ENCODE results near the gene HYLS1. TPM values are rescaled to one million over a fixed set of nuclear protein-coding genes. Genes with fewer than 3 reads are reported as not detected.

HYLS1 gene
- total and polyA plus RNA-seq, 4 experiments from 2014 or later = 8.1 to 9.6 (median 8.6) TPM

- intact Hi-C loops (cut with micrococcal nuclease) = no loop called here
- ChIA-PET CTCF (ENCODE audit: partially characterized antibody) (interaction anchor here (1.2 to 1.9 kb wide), 3 partner anchors 21 to 275 kb away, joined by 3 to 9 read pairs (median 5); no protein-coding TSS in a partner anchor), POLR2A (ENCODE audit: partially characterized antibody) (no interaction called here)
- H3K4me1 Mint-ChIP-seq = peaks cover 0 to 3% (median 1%) of the 10 kb centered on the region in 4 donors
- H3K9me3 Mint-ChIP-seq = no peaks in the 10 kb centered on the region
- H3K27me3 Mint-ChIP-seq = peaks cover 14 to 34% of the 10 kb centered on the region in 2 donors
- no peak overlapping the region for H3K27ac Mint-ChIP-seq
- H3K27me3 ChIP-seq (ENCODE audit: insufficient read depth, low read length) = no peaks in the 10 kb centered on the region
- DNase-seq = no peak
- H3K27ac ChIP-seq (ENCODE audit: low read depth, low read length) = no peak overlapping the region
- H3K4me3 ChIP-seq (ENCODE audit: low read length in 2 of 2) = no peak overlapping the region
- H3K9me3 ChIP-seq (ENCODE audit: control insufficient read depth in 1 of 2, low read length in 2 of 2) = no peaks in the 10 kb centered on the region
- no peaks in the 10 kb centered on the region for H3K36me3 Mint-ChIP-seq
- no peak overlapping the region for H3K4me3 Mint-ChIP-seq
- H3K4me1 ChIP-seq (ENCODE audit: insufficient read depth, low read length) = no peaks in the 10 kb centered on the region
- no peaks in the 10 kb centered on the region for H3K36me3 ChIP-seq (ENCODE audit: insufficient read depth, low read length)
Measured at GRCh38 chr11:125918140-125918840, 30.8 kb downstream of the HYLS1 start.

- Mint-ChIP-seq H3K27me3 (peaks cover 14 to 30% of the 10 kb centered on the region in 2 donors), H3K36me3 (no peaks in the 10 kb centered on the region), H3K4me3 (no peak overlapping the region), H3K9me3 (no peaks in the 10 kb centered on the region), H3K27ac (no peak overlapping the region), H3K4me1 (peaks cover 0 to 3% (median 1%) of the 10 kb centered on the region in 4 donors)
- H3K4me1 ChIP-seq (ENCODE audit: insufficient read depth, low read length) = no peaks in the 10 kb centered on the region
- H3K9me3 ChIP-seq (ENCODE audit: control insufficient read depth in 1 of 2, low read length in 2 of 2) = no peaks in the 10 kb centered on the region
- DNase-seq = no peak
- no peaks in the 10 kb centered on the region for H3K36me3 ChIP-seq (ENCODE audit: insufficient read depth, low read length)
- ChIA-PET CTCF (ENCODE audit: partially characterized antibody) (interaction anchor here (0.8 to 5.6 kb wide), 5 partner anchors 17 to 283 kb away, joined by 3 to 81 read pairs (median 3); partner anchors contain the start of gene HYLS1), POLR2A (ENCODE audit: partially characterized antibody) (no interaction called here)
- no peak overlapping the region for H3K27ac ChIP-seq (ENCODE audit: low read depth, low read length)
- intact Hi-C loops (cut with micrococcal nuclease) = no loop called here
- H3K27me3 ChIP-seq (ENCODE audit: insufficient read depth, low read length) = no peaks in the 10 kb centered on the region
- no peak overlapping the region for H3K4me3 ChIP-seq (ENCODE audit: low read length in 2 of 2)
Measured at GRCh38 chr11:125921042-125921441, 33.6 kb downstream of the HYLS1 start.

- Histone ChIP-seq H3K27ac (ENCODE audit: low read depth, low read length) (no peak overlapping the region), H3K36me3 (ENCODE audit: insufficient read depth, low read length) (no peaks in the 10 kb centered on the region), H3K4me1 (ENCODE audit: insufficient read depth, low read length) (no peaks in the 10 kb centered on the region), H3K9me3 (ENCODE audit: control insufficient read depth in 1 of 2, low read length in 2 of 2) (no peaks in the 10 kb centered on the region), H3K4me3 (ENCODE audit: low read length in 2 of 2) (no peak overlapping the region), H3K27me3 (ENCODE audit: insufficient read depth, low read length) (no peaks in the 10 kb centered on the region)
- DNase-seq = no peak
- Mint-ChIP-seq H3K27me3 (peaks cover 15 to 25% of the 10 kb centered on the region in 2 donors), H3K4me3 (no peak overlapping the region), H3K4me1 (peaks cover 0 to 3% (median 1%) of the 10 kb centered on the region in 4 donors), H3K27ac (no peak overlapping the region), H3K9me3 (no peaks in the 10 kb centered on the region), H3K36me3 (no peaks in the 10 kb centered on the region)
- POLR2A ChIA-PET (ENCODE audit: partially characterized antibody) = no interaction called here
- CTCF ChIA-PET (ENCODE audit: partially characterized antibody) = interaction anchor here (1.1 to 5.6 kb wide), 7 partner anchors 8 to 282 kb away, joined by 3 to 81 read pairs (median 4); no protein-coding TSS in a partner anchor
- intact Hi-C loops (cut with micrococcal nuclease) = no loop called here
Measured at GRCh38 chr11:125922156-125922555, 34.7 kb downstream of the HYLS1 start.

GRCh38 chr11:125923012-125923579 is 35.6 kb downstream of the HYLS1 start:
- Histone ChIP-seq H3K27ac (ENCODE audit: low read depth, low read length) (no peak overlapping the region), H3K9me3 (ENCODE audit: control insufficient read depth in 1 of 2, low read length in 2 of 2) (no peaks in the 10 kb centered on the region), H3K4me3 (ENCODE audit: low read length in 2 of 2) (no peak overlapping the region), H3K4me1 (ENCODE audit: insufficient read depth, low read length) (no peaks in the 10 kb centered on the region), H3K36me3 (ENCODE audit: insufficient read depth, low read length) (no peaks in the 10 kb centered on the region), H3K27me3 (ENCODE audit: insufficient read depth, low read length) (no peaks in the 10 kb centered on the region)
- Mint-ChIP-seq H3K4me1 (peaks cover 0 to 3% (median 1%) of the 10 kb centered on the region in 4 donors), H3K4me3 (no peak overlapping the region), H3K27me3 (peaks cover 15 to 22% of the 10 kb centered on the region in 2 donors), H3K9me3 (no peaks in the 10 kb centered on the region), H3K36me3 (no peaks in the 10 kb centered on the region), H3K27ac (no peak overlapping the region)
- DNase-seq = peak; percentile 47 to 57 (median 52)
- intact Hi-C loops (cut with micrococcal nuclease) = no loop called here
- ChIA-PET POLR2A (ENCODE audit: partially characterized antibody) (interaction anchor here (1.1 kb wide), 1 partner anchor 35 kb away, joined by 3 read pairs; the partner anchor contains the start of gene HYLS1), CTCF (ENCODE audit: partially characterized antibody) (interaction anchor here (0.6 to 5.6 kb wide), 16 partner anchors 8 to 558 kb away, joined by 3 to 81 read pairs (median 4); no protein-coding TSS in a partner anchor)

- Mint-ChIP-seq H3K36me3 (no peaks in the 10 kb centered on the region), H3K27me3 (peaks cover 13 to 17% of the 10 kb centered on the region in 2 donors), H3K9me3 (no peaks in the 10 kb centered on the region), H3K4me3 (no peak overlapping the region), H3K27ac (no peak overlapping the region), H3K4me1 (peaks cover 0 to 3% (median 1%) of the 10 kb centered on the region in 4 donors)
- H3K9me3 ChIP-seq (ENCODE audit: control insufficient read depth in 1 of 2, low read length in 2 of 2) = no peaks in the 10 kb centered on the region
- H3K27me3 ChIP-seq (ENCODE audit: insufficient read depth, low read length) = no peaks in the 10 kb centered on the region
- ChIA-PET POLR2A (ENCODE audit: partially characterized antibody) (interaction anchor here (1.1 kb wide), 1 partner anchor 36 kb away, joined by 3 read pairs; the partner anchor contains the start of gene HYLS1), CTCF (ENCODE audit: partially characterized antibody) (interaction anchor here (0.9 to 5.6 kb wide), 12 partner anchors 8 to 557 kb away, joined by 3 to 81 read pairs (median 4); no protein-coding TSS in a partner anchor)
- no peak overlapping the region for H3K4me3 ChIP-seq (ENCODE audit: low read length in 2 of 2)
- no peaks in the 10 kb centered on the region for H3K36me3 ChIP-seq (ENCODE audit: insufficient read depth, low read length)
- H3K4me1 ChIP-seq (ENCODE audit: insufficient read depth, low read length) = no peaks in the 10 kb centered on the region
- intact Hi-C loops (cut with micrococcal nuclease) = no loop called here
- H3K27ac ChIP-seq (ENCODE audit: low read depth, low read length) = no peak overlapping the region
- DNase-seq = no peak
Measured at GRCh38 chr11:125923633-125924032, 36.2 kb downstream of the HYLS1 start.

- Histone ChIP-seq H3K4me3 (ENCODE audit: low read length in 2 of 2) (no peak overlapping the region), H3K27me3 (ENCODE audit: insufficient read depth, low read length) (no peaks in the 10 kb centered on the region), H3K9me3 (ENCODE audit: control insufficient read depth in 1 of 2, low read length in 2 of 2) (no peaks in the 10 kb centered on the region), H3K27ac (ENCODE audit: low read depth, low read length) (no peak overlapping the region), H3K4me1 (ENCODE audit: insufficient read depth, low read length) (no peaks in the 10 kb centered on the region), H3K36me3 (ENCODE audit: insufficient read depth, low read length) (no peaks in the 10 kb centered on the region)
- peaks cover 10 to 17% of the 10 kb centered on the region in 2 donors for H3K27me3 Mint-ChIP-seq
- peaks cover 0 to 3% (median 1%) of the 10 kb centered on the region in 4 donors for H3K4me1 Mint-ChIP-seq
- intact Hi-C loops (cut with micrococcal nuclease) = no loop called here
- no peaks in the 10 kb centered on the region for H3K9me3 Mint-ChIP-seq
- no peak overlapping the region for H3K27ac Mint-ChIP-seq
- no peak for DNase-seq
- no peaks in the 10 kb centered on the region for H3K36me3 Mint-ChIP-seq
- CTCF ChIA-PET (ENCODE audit: partially characterized antibody) = interaction anchor here (1.0 to 5.6 kb wide), 5 partner anchors 12 to 556 kb away, joined by 3 to 81 read pairs (median 6); no protein-coding TSS in a partner anchor
- POLR2A ChIA-PET (ENCODE audit: partially characterized antibody) = no interaction called here
- H3K4me3 Mint-ChIP-seq = no peak overlapping the region
Measured at GRCh38 chr11:125924384-125925007, 37.0 kb downstream of the HYLS1 start.

All from CD4-positive, alpha-beta memory T cell (primary cell).